ENCODE measurements around the gene ZNF780A.
"Not testable (repeated sequence)": the region's sequence is repeated elsewhere in the genome, so short reads cannot be mapped to it uniquely, and the experiment has no call there.

Gene ZNF780A

DNA sequence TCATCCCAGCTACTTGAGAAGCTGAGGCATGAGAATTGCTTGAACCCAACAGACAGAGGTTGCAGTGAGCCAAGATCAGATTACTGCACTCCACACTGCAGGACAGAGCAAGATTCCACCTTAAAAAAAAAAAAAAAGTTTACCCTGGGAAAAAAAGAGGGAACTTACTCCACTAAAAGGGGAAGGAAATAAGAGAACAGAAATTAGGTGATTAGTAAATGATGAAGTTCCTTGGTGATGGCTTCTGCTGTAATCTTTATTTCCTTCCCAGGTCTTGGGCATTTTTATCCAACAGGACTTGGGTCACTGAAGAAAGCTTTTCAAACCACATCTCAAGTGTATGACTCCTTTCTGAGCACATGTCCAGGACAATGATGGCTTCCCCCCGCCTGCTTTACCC is 9.3 kb downstream of the ZNF780A start:
- no peak for DNase-seq

GRCh38 chr19:40080289-40080688 is 10.5 kb downstream of the ZNF780A start:
- DNase-seq = no peak

DNA sequence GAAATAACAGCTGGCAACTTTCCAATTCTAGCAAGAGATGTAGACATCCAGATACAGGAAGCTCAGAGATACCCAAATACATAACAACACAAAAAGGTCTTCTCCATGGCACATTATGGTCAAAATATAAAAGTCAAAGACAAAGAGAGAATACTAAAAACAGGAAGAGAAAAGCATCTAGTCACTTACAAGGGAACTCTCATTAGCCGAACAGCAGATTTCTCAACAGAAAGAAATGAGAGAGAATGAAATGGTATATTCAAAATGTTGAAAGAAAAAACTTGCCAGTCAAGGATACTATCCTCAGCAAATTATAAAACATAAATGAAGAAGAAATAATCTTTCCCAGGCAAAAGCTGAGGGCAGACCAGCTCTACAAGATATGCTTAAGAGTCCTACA is 12.4 kb downstream of the ZNF780A start:
- DNase-seq = no peak

DNA sequence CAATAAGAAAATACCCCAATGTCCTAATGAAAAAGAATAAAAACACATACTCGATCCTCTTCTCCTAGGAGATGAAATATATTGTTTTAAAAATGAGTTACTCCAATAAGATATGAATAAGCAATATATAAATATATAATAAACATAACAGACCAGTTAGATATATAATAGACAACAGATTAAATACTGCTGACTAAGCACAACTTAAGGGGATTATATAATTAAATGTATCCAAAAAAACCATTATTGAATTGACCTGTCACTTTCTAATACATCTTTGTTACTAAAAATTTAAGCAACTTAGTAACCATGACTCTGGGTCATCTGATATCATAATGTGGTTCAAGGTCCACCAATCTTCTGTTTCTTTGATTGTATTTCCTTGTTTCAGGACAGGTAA is 20.7 kb downstream of the ZNF780A start:
- no peak for DNase-seq

DNA sequence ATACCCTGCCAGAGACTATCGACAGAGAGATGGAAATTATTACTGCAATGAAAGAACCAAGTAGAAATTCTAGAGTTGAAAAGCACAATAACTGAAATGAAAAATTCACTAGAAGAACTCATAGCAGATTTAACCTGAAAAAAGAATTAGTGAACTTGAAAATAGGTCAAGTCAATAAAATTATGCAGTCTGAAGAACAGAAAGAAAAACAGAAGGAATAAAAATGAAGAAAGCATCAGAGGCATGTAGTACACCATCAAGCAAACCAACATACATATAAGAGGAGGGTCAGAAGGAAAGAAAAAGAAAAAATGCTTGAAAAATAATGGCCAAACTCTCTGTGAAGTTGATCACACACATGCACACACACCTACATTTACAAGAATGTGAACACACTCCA is 31.1 kb downstream of the ZNF780A start:
- DNase-seq = no peak

DNA sequence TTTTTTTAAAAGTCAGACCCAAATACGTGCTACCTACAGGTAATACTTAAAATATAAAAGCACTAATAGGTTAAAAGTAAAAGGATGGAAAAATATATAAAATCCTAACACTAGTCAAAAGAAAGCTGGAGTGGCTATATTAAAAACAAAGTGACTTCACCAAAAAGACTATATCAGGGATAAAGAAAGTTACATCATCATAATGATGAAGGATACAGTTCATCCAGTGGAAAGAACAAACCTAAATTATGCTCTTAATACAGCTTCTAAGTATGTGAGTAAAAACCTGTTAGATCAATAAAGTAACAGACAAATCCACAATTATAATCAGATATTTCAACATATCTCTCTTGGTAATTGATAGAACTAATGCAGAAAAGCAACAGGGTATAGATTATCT is 33.6 kb downstream of the ZNF780A start:
- no peak for DNase-seq

GRCh38 chr19:40056505-40056904 is 34.2 kb downstream of the ZNF780A start:
- DNase-seq = no peak

DNA sequence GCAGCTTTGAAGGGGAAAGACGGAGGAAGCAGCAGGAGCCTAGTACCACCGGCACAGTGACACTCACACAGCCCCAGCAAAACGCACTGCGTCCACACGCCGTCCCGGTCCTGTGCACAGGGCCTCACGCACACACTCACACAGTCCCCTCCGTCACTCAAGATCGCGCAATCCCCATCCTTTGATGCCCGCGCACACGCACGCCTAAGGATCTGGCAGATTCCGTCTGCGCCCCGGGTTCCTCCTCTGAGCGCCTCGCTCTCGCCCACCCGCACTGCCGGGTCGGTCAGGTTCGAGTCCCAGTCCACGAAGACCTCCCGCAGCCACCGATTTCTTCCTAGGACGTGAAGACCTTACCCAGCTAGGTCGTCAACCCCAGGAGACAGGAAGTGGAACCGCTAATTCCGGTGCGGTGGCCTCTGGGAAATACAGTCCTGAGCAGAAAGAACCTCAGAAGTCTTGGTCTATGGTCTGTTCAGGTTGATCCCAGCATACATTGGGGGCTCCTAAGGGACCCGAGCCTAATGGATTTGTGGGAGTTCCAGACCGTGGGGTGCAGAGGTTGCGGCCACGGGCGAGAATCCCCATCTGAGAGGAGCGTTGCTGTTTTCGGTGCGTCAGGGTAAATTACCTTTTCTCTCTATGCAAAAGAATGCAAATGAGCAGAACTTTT is 34.8 kb downstream of the ZNF780A start, which contains the start of gene ZNF780B:
TSS of gene ZNF780B (minus strand) at position 400 of the 673 bp plus-strand sequence. CDS start 5,899 bp downstream, outside the sequence.
- peak; percentile 46 to 65 for DNase-seq

DNA sequence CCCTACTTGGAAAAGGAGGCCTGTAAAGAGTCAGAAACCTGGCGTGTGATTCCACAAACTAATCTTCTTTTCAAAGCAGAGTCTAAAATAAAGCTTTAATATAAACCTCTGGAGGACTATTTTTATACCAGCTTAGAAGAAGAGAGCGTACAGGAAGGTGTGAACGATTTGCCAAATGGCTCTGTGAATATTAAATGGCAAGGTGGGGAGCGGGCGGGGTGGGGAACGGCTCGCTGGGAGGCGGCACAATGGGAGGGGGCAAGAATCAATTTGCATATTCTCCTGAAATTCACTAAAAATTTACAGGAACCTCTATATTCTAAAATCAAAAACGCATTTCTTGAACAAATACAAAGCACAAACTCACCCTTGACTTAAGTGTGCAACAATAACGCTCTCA is 35.7 kb downstream of the ZNF780A start:
- no peak for DNase-seq

- no peak for DNase-seq
These were observed 36.1 kb downstream of the ZNF780A start for GRCh38 chr19:40054632-40055031.

GRCh38 chr19:40053491-40053890 is 37.3 kb downstream of the ZNF780A start:
- DNase-seq = no peak

DNA sequence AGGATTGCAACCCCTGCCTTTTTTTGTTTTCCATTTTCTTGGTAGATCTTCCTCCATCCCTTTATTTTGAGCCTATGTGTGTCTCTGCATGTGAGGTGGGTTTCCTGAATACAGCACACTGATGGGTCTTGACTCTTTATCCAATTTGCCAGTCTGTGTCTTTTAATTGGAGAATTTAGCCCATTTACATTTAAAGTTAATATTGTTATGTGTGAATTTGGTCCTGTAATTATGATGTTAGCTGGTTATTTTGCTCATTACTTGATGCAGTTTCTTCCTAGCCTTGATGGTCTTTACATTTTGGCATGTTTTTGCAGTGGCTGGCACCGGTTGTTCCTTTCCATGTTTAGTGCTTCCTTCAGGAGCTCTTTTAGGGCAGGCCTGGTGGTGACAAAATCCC is 49.0 kb downstream of the ZNF780A start:
- not testable (repeated sequence) for DNase-seq

GRCh38 chr19:40038047-40038446 is 52.7 kb downstream of the ZNF780A start:
- DNase-seq = not testable (repeated sequence)

- DNase-seq = no peak
These were observed 54.7 kb downstream of the ZNF780A start for GRCh38 chr19:40035996-40036395.

DNA sequence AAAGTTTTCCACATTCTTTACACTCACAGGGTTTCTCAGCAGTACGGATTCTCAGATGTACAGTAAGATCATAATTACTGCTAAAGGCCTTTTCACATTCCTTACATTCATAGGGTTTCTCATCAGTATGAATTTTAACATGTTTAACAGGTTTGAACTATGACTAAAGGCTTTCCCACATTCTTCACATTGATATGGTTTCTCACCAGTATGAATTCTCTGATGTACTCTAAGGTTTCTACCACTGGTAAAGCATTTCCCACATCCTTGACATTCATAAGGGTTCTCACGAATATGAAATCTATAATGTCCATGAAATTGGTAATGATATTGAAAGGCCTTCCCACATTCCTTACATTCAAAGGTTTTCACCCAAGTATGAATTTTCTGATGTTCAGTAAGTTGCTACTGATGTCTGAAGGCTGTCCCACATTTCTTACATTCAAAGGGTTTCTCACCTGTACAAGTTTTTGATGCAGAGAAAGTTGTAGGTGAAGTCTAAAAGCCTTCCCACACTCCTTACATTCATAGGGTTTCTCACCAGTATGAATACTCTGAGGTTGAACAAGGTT is 56.7 kb downstream of the ZNF780A start:
- no peak for DNase-seq

GRCh38 chr19:40026597-40026970 is 64.2 kb downstream of the ZNF780A start:
- DNase-seq = no peak

DNA sequence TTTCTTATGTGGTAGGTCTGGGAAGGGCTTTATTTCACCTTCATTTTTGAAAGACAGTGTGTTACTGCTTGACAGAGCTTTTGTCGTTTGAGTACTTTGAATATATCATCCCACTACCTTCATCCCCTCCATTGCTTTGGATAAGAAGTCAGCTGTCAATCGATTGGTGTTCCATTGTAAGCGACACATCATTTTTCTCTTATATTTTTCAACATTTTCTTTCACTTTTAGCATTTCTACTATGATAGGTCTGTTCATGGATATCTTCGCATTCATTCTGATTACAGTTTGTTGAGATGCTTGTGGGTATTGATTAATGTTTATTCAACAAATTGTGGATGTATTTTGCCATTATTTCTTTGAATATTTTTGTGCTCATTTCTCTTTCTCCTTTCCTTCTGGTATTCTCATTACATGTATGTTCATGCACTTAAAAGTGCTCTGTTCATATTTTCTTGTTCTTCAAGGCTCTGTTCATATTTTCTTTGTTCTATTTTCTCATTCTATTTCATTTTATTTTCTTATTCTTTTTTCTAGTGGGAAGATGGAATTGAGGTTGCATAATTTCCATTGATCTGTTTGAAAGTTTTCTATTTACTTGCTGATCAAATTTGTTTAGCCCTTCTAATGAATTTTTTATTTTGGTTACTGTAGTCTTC is 64.7 kb downstream of the ZNF780A start:
- DNase-seq = no peak

GRCh38 chr19:40023969-40024368 is 66.8 kb downstream of the ZNF780A start:
- DNase-seq = no peak
